A549 treated with Hydrocortisone at 1 μM for 4 hours (cell line): Measurements from ENCODE around the gene CLPTM1L. TPM values are rescaled to one million over a fixed set of nuclear protein-coding genes. Genes with fewer than 3 reads are reported as not detected.

Experiments used
- total RNA-seq: library from RNA; stranded (reverse); fragments of 200-300 nt; extraction: Qiagen RNA extraction; gene quantifications from 5 replicates; pipeline ENCODE4 v1.2.3, GENCODE V29; 2022

CLPTM1L gene
- total RNA-seq = 157 to 213 TPM (median 167 TPM) in 5 replicates

GRCh38 chr5:1344975-1345838, at the start of gene CLPTM1L:
Gene CLPTM1L, minus strand, starts transcription at chr5:1345099. Its CDS starts 258 bp downstream, at chr5:1344841.

GRCh38 chr5:1294835-1295649, 49.9 kb downstream of the CLPTM1L start, which contains the start of gene TERT:
Gene TERT, minus strand, starts transcription at chr5:1295068. Its CDS starts 79 bp downstream, at chr5:1294989.

Other genes starting within 250 kb of the CLPTM1L start
- gene SLC12A7, start 233.0 kb downstream of the CLPTM1L start, total RNA-seq = 26.8 to 29.7 TPM (median 27.7 TPM) in 5 replicates
- 0.33 to 0.40 TPM (median 0.37 TPM) in 5 replicates for gene SLC6A19, start 143.5 kb downstream of the CLPTM1L start, total RNA-seq
- gene SLC6A18, start 119.7 kb downstream of the CLPTM1L start, total RNA-seq = not detected in 5 replicates
- 2.2 to 2.7 TPM (median 2.5 TPM) in 5 replicates for gene TERT, start 50.0 kb downstream of the CLPTM1L start, total RNA-seq
- gene SLC6A3, start 100.3 kb upstream of the CLPTM1L start, total RNA-seq = 0.62 to 0.97 TPM (median 0.75 TPM) in 5 replicates
- 161 to 176 TPM (median 167 TPM) in 5 replicates for gene LPCAT1, start 178.9 kb upstream of the CLPTM1L start, total RNA-seq